ENCODE data around the gene KLRF2.

KLRF2 gene

DNA sequence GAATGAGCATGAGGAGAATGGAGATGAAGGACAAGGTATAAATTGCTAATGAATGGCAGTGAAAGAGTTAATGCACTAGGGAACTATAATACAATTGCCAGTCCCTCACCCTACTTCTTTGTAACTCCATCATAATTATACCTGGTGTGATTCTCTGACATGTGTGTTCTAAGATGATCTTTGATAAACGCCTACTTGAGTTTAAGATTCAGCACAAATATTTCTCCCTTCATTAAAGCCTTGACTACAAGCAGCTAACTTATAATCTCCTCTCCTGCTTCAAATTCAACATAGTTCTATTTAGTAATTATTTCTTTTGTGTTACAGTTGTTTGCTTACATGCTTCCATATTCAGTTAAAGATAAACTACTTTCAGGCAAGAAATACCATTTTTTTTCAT lies 60.5 kb downstream of the KLRF2 start:
- no peaks in the 10 kb centered on the region for H3K9me3 ChIP-seq (ENCODE audit: control insufficient read depth, low read depth, low read length)
- H3K27me3 ChIP-seq (ENCODE audit: control insufficient read depth, insufficient read depth, low read length), result no peaks in the 10 kb centered on the region
- no peak overlapping the region for H3K4me3 ChIP-seq (ENCODE audit: low read length)
- H3K36me3 ChIP-seq (ENCODE audit: control insufficient read depth, low read depth, low read length), result no peaks in the 10 kb centered on the region
- no peak overlapping the region for H3K27ac ChIP-seq (ENCODE audit: low read length)
- H3K9ac ChIP-seq (ENCODE audit: low read length), result no peak overlapping the region
- no peaks in the 10 kb centered on the region for H3K4me1 ChIP-seq (ENCODE audit: control insufficient read depth, low read depth, low read length)

DNA sequence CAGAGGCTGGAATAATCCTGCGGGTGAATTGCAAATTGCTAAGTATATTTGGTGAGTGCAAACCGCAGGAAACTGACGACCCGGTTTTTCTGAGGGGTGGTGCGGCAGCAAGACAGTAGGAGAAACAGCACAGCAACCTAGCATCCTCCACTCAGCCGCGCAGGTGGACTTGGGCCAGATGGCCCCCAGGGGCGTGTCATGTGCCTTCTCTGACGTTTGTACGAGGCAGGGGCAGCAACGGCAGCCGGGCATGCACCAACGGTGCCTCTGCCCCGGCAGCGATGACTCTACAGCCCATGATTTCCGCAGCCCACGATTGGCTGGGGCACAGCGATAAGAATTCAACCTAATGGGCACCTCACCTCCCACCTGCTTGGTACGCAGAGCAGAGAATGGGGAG lies 62.0 kb downstream of the KLRF2 start:
- Histone ChIP-seq H3K27ac (ENCODE audit: low read length) (no peak overlapping the region), H3K4me3 (ENCODE audit: low read length) (no peak overlapping the region), H3K36me3 (ENCODE audit: control insufficient read depth, low read depth, low read length) (no peaks in the 10 kb centered on the region), H3K27me3 (ENCODE audit: control insufficient read depth, insufficient read depth, low read length) (no peaks in the 10 kb centered on the region), H3K4me1 (ENCODE audit: control insufficient read depth, low read depth, low read length) (no peaks in the 10 kb centered on the region), H3K9me3 (ENCODE audit: control insufficient read depth, low read depth, low read length) (no peaks in the 10 kb centered on the region), H3K9ac (ENCODE audit: low read length) (no peak overlapping the region)

DNA sequence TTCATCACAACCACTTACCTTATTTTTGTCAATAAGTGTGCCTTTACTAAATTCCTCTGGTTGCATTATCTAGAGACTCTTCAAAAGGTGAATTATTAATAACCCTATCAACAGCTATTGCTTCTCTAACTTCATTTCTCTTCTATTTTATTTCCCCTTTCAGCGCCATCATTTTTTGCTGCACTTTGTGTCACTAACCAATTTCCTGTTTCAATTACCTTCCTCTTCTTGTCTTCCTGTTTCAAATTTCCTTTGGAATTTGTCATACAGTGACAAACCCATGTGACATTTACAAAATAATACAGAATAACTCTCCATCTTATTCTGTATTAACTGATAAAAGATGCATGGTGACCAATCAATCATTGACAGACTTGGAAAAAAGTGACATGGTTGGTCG lies 63.1 kb downstream of the KLRF2 start:
- Histone ChIP-seq H3K9ac (ENCODE audit: low read length) (no peak overlapping the region), H3K36me3 (ENCODE audit: control insufficient read depth, low read depth, low read length) (no peaks in the 10 kb centered on the region), H3K9me3 (ENCODE audit: control insufficient read depth, low read depth, low read length) (no peaks in the 10 kb centered on the region), H3K27ac (ENCODE audit: low read length) (no peak overlapping the region), H3K4me3 (ENCODE audit: low read length) (no peak overlapping the region), H3K4me1 (ENCODE audit: control insufficient read depth, low read depth, low read length) (no peaks in the 10 kb centered on the region), H3K27me3 (ENCODE audit: control insufficient read depth, insufficient read depth, low read length) (no peaks in the 10 kb centered on the region)
